SK-N-SH (cell line): Measurements from ENCODE around the gene SNAP25. TPM values are rescaled to one million over a fixed set of nuclear protein-coding genes. Genes with fewer than 3 reads are reported as not detected.

Experiments
- CTCF ChIA-PET: fragments of 300-600, 350-600 bp; formaldehyde crosslinking; extraction: SDS; loops from one replicate; lab custom pipeline; 2021; lab: Yijun Ruan, JAX
- POLR2A ChIA-PET: fragments of 350-600 bp; sonication (Branson Sonifier 250); formaldehyde crosslinking; extraction: SDS; loops from one replicate; lab custom pipeline; 2020; ENCODE audit warnings: antibody characterized with exemption, inconsistent platforms; lab: Yijun Ruan, JAX
- DNase-seq: peaks from one replicate; pipeline ENCODE4 v3.0.0; 2012
- H2AFZ ChIP-seq: fragments of 200-600 bp; sonication (generic); 2 replicates; pipeline ENCODE4 v1.8.1; 2016; ENCODE audit warnings: antibody characterized with exemption, mild to moderate bottlenecking, low read depth
- H3F3A ChIP-seq: fragments of 200-600 bp; sonication (generic); replicated peaks from 2 replicates; pipeline ENCODE3; 2016; ENCODE audit warnings: antibody characterized with exemption, mild to moderate bottlenecking; ENCODE audit not compliant: insufficient read depth
- H3K27ac ChIP-seq, 2 experiments: fragments of 200-500 bp in 1 of 2; fragments of 200-600 bp in 1 of 2; sonication (Bioruptor generic) in 1 of 2; sonication (generic), shearing (Covaris generic) in 1 of 2; 2 replicates each; pipeline versions ENCODE4 v1.5.1 to v1.6.1; 2014 to 2016; ENCODE audit warnings: low read depth in 2 of 2, inconsistent platforms in 1 of 2, low read length in 1 of 2, mild to moderate bottlenecking in 1 of 2, mixed read lengths in 1 of 2
- H3K27me3 ChIP-seq: fragments of 200-600 bp; sonication (generic), shearing (Covaris generic); 2 replicates; pipeline ENCODE4 v1.6.1; 2016; ENCODE audit warnings: mixed run types; ENCODE audit not compliant: insufficient read depth
- H3K36me3 ChIP-seq, 2 experiments: fragments of 200-500 bp in 1 of 2; fragments of 200-600 bp in 1 of 2; sonication (Bioruptor generic) in 1 of 2; sonication (generic) in 1 of 2; replicated peaks in 1 of 2; 2 replicates each; pipeline versions ENCODE3 to v1.5.1; 2014 to 2016; ENCODE audit warnings: low read length in 1 of 2, mild to moderate bottlenecking in 1 of 2; ENCODE audit not compliant: insufficient read depth in 2 of 2, control insufficient read depth in 1 of 2
- H3K4me1 ChIP-seq, 2 experiments: fragments of 200-500 bp in 1 of 2; fragments of 200-600 bp in 1 of 2; sonication (Bioruptor generic) in 1 of 2; sonication (generic), shearing (Covaris generic) in 1 of 2; 2 replicates each; pipeline versions ENCODE4 v1.5.1 to v1.6.1; 2014 to 2016; ENCODE audit warnings: low read depth in 1 of 2, low read length in 1 of 2, mixed run types in 1 of 2; ENCODE audit not compliant: insufficient read depth in 2 of 2, control insufficient read depth in 1 of 2
- H3K4me2 ChIP-seq: fragments of 200-600 bp; sonication (generic), shearing (Covaris generic); 2 replicates; pipeline ENCODE4 v1.6.1; 2017; ENCODE audit warnings: mixed run types
- H3K4me3 ChIP-seq, 2 experiments: fragments of 200-500 bp in 1 of 2; fragments of 200-600 bp in 1 of 2; sonication (Bioruptor generic) in 1 of 2; sonication (generic), shearing (Covaris generic) in 1 of 2; 2 replicates each; pipeline versions ENCODE4 v1.5.1 to v1.8.1; 2014 to 2016; ENCODE audit warnings: low read depth in 2 of 2, inconsistent platforms in 1 of 2, low read length in 1 of 2, mild to moderate bottlenecking in 1 of 2, mixed read lengths in 1 of 2, moderate library complexity in 1 of 2
- H3K79me2 ChIP-seq: fragments of 200-600 bp; sonication (generic); 2 replicates; pipeline ENCODE4 v1.8.1; 2017; ENCODE audit warnings: mild to moderate bottlenecking; ENCODE audit not compliant: insufficient read depth
- H3K9ac ChIP-seq: fragments of 200-600 bp; sonication (generic); 2 replicates; pipeline ENCODE4 v1.6.1; 2017; ENCODE audit warnings: mixed run types
- H3K9me2 ChIP-seq: fragments of 200-600 bp; sonication (generic); 2 replicates; pipeline ENCODE4 v1.6.1; 2017; ENCODE audit warnings: mixed run types
- H3K9me3 ChIP-seq: fragments of 200-600 bp; sonication (generic); 2 replicates; pipeline ENCODE4 v1.6.1; 2017; ENCODE audit warnings: mixed run types, mild to moderate bottlenecking, moderate library complexity
- H4K20me1 ChIP-seq: fragments of 200-600 bp; sonication (generic); 2 replicates; pipeline ENCODE4 v1.6.1; 2017; ENCODE audit warnings: mild to moderate bottlenecking, mixed run types; ENCODE audit not compliant: insufficient read depth
- CHD2 ChIP-seq: fragments of 150-350 bp; IDR thresholded peaks from 2 replicates; pipeline ENCODE4 v1.6.1; 2018; ENCODE audit warnings: low read length; ENCODE audit not compliant: partially characterized antibody
- CTCF ChIP-seq: fragments of 200-600 bp; sonication (generic); IDR thresholded peaks from 2 replicates; pipeline ENCODE4 v1.6.1; 2017; ENCODE audit warnings: antibody characterized with exemption, mild to moderate bottlenecking, moderate library complexity
- ELF1 ChIP-seq: IDR thresholded peaks from 2 replicates; pipeline ENCODE4 v1.4.0; 2012
- EP300 ChIP-seq, 2 experiments: IDR thresholded peaks; 2 replicates each; pipeline versions ENCODE4 v1.4.0 to v1.6.1; 2012; ENCODE audit warnings: borderline replicate concordance in 1 of 2, low read depth in 1 of 2, low read length in 1 of 2
- FOXJ3 ChIP-seq: sonication (generic); formaldehyde crosslinking; IDR thresholded peaks from 2 replicates; pipeline ENCODE4 v1.5.1; 2020; ENCODE audit warnings: mild to moderate bottlenecking, missing genetic modification reagents
- FOXM1 ChIP-seq: IDR thresholded peaks from 2 replicates; pipeline ENCODE4 v1.4.0; 2012; ENCODE audit warnings: low read depth, mild to moderate bottlenecking
- GABPA ChIP-seq: IDR thresholded peaks from 2 replicates; pipeline ENCODE4 v1.4.0; 2012; ENCODE audit warnings: low read depth, mild to moderate bottlenecking
- GATA2 ChIP-seq: sonication (generic); formaldehyde crosslinking; IDR thresholded peaks from 2 replicates; pipeline ENCODE4 v1.5.0; 2020; ENCODE audit warnings: mild to moderate bottlenecking, missing genetic modification reagents
- IRF3 ChIP-seq: fragments of 150-350 bp; IDR thresholded peaks from 2 replicates; pipeline ENCODE4 v1.6.1; 2016; ENCODE audit warnings: mild to moderate bottlenecking, low read depth, low read length
- JUND ChIP-seq: IDR thresholded peaks from 2 replicates; pipeline ENCODE4 v1.4.0; 2012
- MAX ChIP-seq: IDR thresholded peaks from 2 replicates; pipeline ENCODE4 v1.4.0; 2012; ENCODE audit warnings: low read depth
- MXI1 ChIP-seq: IDR thresholded peaks from 2 replicates; pipeline ENCODE4 v1.6.1; 2012; ENCODE audit warnings: mild to moderate bottlenecking, low read depth, low read length, improper control_type of control experiment
- NRF1 ChIP-seq: IDR thresholded peaks from 2 replicates; pipeline ENCODE4 v1.6.1; 2012; ENCODE audit warnings: low read depth, mild to moderate bottlenecking, low read length
- PBX3 ChIP-seq: IDR thresholded peaks from 2 replicates; pipeline ENCODE4; 2012
- RAD21 ChIP-seq: IDR thresholded peaks from 2 replicates; pipeline ENCODE4 v1.6.1; 2012; ENCODE audit warnings: mild to moderate bottlenecking, low read length
- RFX5 ChIP-seq: IDR thresholded peaks from 2 replicates; pipeline ENCODE4 v1.6.1; 2012; ENCODE audit warnings: mild to moderate bottlenecking, improper control_type of control experiment, low read length
- RXRA ChIP-seq: IDR thresholded peaks from 2 replicates; pipeline ENCODE4 v1.4.0; 2012; ENCODE audit warnings: low read depth, mild to moderate bottlenecking, borderline replicate concordance
- SIN3A ChIP-seq: IDR thresholded peaks from 2 replicates; pipeline ENCODE4 v1.6.1; 2012; ENCODE audit warnings: low read depth, mild to moderate bottlenecking, low read length, moderate library complexity, borderline replicate concordance
- SMC3 ChIP-seq: IDR thresholded peaks from 2 replicates; pipeline ENCODE4 v1.6.1; 2012; ENCODE audit warnings: low read depth, low read length, improper control_type of control experiment
- TAF1 ChIP-seq: IDR thresholded peaks from 2 replicates; pipeline ENCODE4 v1.6.1; 2012; ENCODE audit warnings: low read depth, mild to moderate bottlenecking, low read length, moderate library complexity, borderline replicate concordance
- TCF12 ChIP-seq: IDR thresholded peaks from 2 replicates; pipeline ENCODE4 v1.4.0; 2012
- TEAD4 ChIP-seq: IDR thresholded peaks from 2 replicates; pipeline ENCODE4 v1.4.0; 2012; ENCODE audit warnings: mild to moderate bottlenecking, borderline replicate concordance; ENCODE audit not compliant: insufficient read depth
- USF2 ChIP-seq: fragments of 150-350 bp; IDR thresholded peaks from 2 replicates; pipeline ENCODE4 v1.6.1; 2017; ENCODE audit warnings: antibody characterized with exemption, low read length, low read depth, borderline replicate concordance
- YY1 ChIP-seq: IDR thresholded peaks from 2 replicates; pipeline ENCODE4 v1.4.0; 2012; ENCODE audit warnings: low read depth, mild to moderate bottlenecking
- WGBS: methylation state at CpG from one replicate; pipeline ENCODE4 v1.1.6; 2017; ENCODE audit warnings: low lambda C conversion rate; 5-methylcytosine and 5-hydroxymethylcytosine counted together
- polyA plus RNA-seq, 3 experiments: library from polyadenylated mRNA; depleted of rRNA; stranded (reverse); fragments of >200 nt; gene quantifications; 2 replicates each; pipeline ENCODE4 v1.2.3, GENCODE V29; 2012
- TF ChIP-seq, protein P1 (sequence below): IDR thresholded peaks from 2 replicates; pipeline ENCODE4 v1.6.1; 2012; ENCODE audit warnings: mild to moderate bottlenecking, low read depth, low read length, moderate library complexity

Gene SNAP25
- polyA plus RNA-seq, 1 of the 3 experiments (the other 2 are of a cell fraction), result 42.4 TPM

DNA sequence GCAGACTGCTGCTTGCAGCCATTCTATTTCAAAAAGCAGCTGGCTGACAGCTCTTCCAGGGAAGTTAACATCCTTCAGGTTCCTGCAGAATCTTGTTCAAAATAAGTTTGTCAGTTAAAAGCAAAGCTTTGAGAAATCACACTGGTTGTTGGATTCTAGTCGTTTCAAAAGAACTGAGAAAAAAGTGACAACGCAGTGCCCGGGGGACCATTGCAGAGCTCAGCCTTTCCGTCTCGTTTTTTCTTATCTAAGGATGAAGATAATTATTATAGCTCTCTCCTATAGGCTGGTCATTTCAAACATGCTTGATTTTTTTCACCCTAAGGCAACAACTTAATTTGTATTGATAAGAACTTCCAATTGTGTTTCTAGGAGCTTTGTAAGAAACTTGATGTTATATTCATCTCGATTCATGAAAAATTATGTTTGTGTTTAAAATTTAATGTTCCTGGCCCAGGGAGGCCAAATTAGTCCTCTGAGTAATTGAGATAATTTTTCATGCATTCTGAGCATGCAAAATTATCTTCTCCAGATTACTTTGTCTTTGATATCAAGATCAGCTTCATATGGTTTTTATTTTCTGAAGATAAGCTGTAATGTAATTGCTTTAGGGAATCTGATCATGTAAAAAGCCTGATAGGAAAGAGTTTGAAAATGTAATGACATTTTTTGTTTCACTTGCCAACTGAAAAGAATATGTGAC, 58.4 kb downstream of the SNAP25 start:
- ChIA-PET POLR2A (interaction anchor here (1.2 to 2.9 kb wide), 4 partner anchors 33 to 158 kb away, joined by 3 to 21 read pairs (median 6); partner anchors contain the start of genes MKKS, SLX4IP and SNAP25), CTCF (interaction anchor here (0.6 to 2.6 kb wide), 11 partner anchors 13 to 298 kb away, joined by 3 to 9 read pairs (median 3); partner anchors contain the start of gene SNAP25)
- Histone ChIP-seq H3K4me2 (no peak overlapping the region), H2AFZ (no peak overlapping the region), H3K4me1 (peaks cover 0 to 26% of the 10 kb centered on the region in 2 experiments; a peak in 2 of 4 replicates), H4K20me1 (no peaks in the 10 kb centered on the region), H3K9ac (no peak overlapping the region), H3K9me2 (no peaks in the 10 kb centered on the region), H3K27me3 (no peaks in the 10 kb centered on the region), H3F3A (no peaks in the 10 kb centered on the region), H3K27ac (peak overlapping the region in 1 of 2 experiments; percentile 94; a peak in 2 of 4 replicates), H3K36me3 (peaks cover 0 to 10% of the 10 kb centered on the region in 2 experiments), H3K79me2 (no peaks in the 10 kb centered on the region), H3K4me3 (no peak overlapping the region), H3K9me3 (no peaks in the 10 kb centered on the region)
- DNase-seq, result peak; percentile 66
- 39% methylated on average over 6 of the region's 6 CpGs for whole genome bisulfite sequencing
- TF ChIP-seq USF2 (no peak), SIN3A (no peak), SMC3 (no peak), TAF1 (no peak), CHD2 (peak; percentile 38), GATA2 (CRISPR knock-in tag) (peak; percentile 97), MXI1 (0 out of 2 replicates have a peak, but pooled peaks have one; percentile 40), NRF1 (no peak), FOXM1 (no peak), MAX (no peak), YY1 (no peak), PBX3 (no peak), TCF12 (peak; percentile 52), EP300 (IDR thresholded peaks at IDR 0.05; ENCODE audit: borderline replicate concordance in 1 of 2, low read depth in 1 of 2, low read length in 1 of 2) (peak in 1 of 2 experiments; percentile 91; a peak in 2 of 4 replicates), IRF3 (no peak), FOXJ3 (CRISPR knock-in tag) (no peak), CTCF (no peak), JUND (0 out of 2 replicates have a peak, but pooled peaks have one; percentile 18), RFX5 (no peak), RAD21 (no peak), GABPA (no peak), TEAD4 (peak; percentile 58; the same call in 1 of the 2 replicates), RXRA (no peak), ELF1 (no peak)
- TF ChIP-seq, protein P1, sequence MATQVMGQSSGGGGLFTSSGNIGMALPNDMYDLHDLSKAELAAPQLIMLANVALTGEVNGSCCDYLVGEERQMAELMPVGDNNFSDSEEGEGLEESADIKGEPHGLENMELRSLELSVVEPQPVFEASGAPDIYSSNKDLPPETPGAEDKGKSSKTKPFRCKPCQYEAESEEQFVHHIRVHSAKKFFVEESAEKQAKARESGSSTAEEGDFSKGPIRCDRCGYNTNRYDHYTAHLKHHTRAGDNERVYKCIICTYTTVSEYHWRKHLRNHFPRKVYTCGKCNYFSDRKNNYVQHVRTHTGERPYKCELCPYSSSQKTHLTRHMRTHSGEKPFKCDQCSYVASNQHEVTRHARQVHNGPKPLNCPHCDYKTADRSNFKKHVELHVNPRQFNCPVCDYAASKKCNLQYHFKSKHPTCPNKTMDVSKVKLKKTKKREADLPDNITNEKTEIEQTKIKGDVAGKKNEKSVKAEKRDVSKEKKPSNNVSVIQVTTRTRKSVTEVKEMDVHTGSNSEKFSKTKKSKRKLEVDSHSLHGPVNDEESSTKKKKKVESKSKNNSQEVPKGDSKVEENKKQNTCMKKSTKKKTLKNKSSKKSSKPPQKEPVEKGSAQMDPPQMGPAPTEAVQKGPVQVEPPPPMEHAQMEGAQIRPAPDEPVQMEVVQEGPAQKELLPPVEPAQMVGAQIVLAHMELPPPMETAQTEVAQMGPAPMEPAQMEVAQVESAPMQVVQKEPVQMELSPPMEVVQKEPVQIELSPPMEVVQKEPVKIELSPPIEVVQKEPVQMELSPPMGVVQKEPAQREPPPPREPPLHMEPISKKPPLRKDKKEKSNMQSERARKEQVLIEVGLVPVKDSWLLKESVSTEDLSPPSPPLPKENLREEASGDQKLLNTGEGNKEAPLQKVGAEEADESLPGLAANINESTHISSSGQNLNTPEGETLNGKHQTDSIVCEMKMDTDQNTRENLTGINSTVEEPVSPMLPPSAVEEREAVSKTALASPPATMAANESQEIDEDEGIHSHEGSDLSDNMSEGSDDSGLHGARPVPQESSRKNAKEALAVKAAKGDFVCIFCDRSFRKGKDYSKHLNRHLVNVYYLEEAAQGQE, result no peak
